Osteocyte (in vitro differentiated cells): ENCODE results near the gene WDR81. TPM values are rescaled to one million over a fixed set of nuclear protein-coding genes. Genes with fewer than 3 reads are reported as not detected.

ENCODE experiments used
- total RNA-seq: library from RNA; stranded (reverse); gene quantifications from 2 replicates; pipeline ENCODE4 v1.2.1, GENCODE V29; 2021

WDR81 gene
- total RNA-seq, 1 donor from 2014 or later: 33.3 TPM

Other genes with a start within 250 kb of the WDR81 start
- gene MYO1C, start 232.0 kb upstream of the WDR81 start, total RNA-seq: 183 and 184 TPM in 2 replicates
- 44.5 and 49.4 TPM in 2 replicates for gene INPP5K, start 208.1 kb upstream of the WDR81 start, total RNA-seq
- 65.0 and 71.0 TPM in 2 replicates for gene PITPNA, start 161.9 kb upstream of the WDR81 start, total RNA-seq
- gene SLC43A2, start 95.9 kb upstream of the WDR81 start, total RNA-seq: 4.7 and 7.3 TPM in 2 replicates
- 0.21 and 0.64 TPM in 2 replicates for gene SCARF1, start 79.0 kb upstream of the WDR81 start, total RNA-seq
- gene RILP, start 74.8 kb upstream of the WDR81 start, total RNA-seq: 1.2 and 2.6 TPM in 2 replicates
- 238 and 262 TPM in 2 replicates for gene PRPF8, start 39.8 kb upstream of the WDR81 start, total RNA-seq
- 4.2 and 4.7 TPM in 2 replicates for gene TLCD2, start 14.3 kb upstream of the WDR81 start, total RNA-seq
- 0.38 and 0.50 TPM in 2 replicates for gene SERPINF2, start 18.2 kb downstream of the WDR81 start, total RNA-seq
- 164 and 175 TPM in 2 replicates for gene SERPINF1, start 37.4 kb downstream of the WDR81 start, total RNA-seq
- 11.2 and 14.4 TPM in 2 replicates for gene SMYD4, start 105.2 kb downstream of the WDR81 start, total RNA-seq
- gene RPA1, start 105.3 kb downstream of the WDR81 start, total RNA-seq: 75.3 and 84.8 TPM in 2 replicates